NCI-H1105 treated with DMSO at 0.1 percent for 48 hours (cell line): ENCODE measurements around the gene PLA2G4E.

ENCODE experiments used
- DNase-seq: peaks from one replicate; lab custom pipeline; 2025; lab: John Stamatoyannopoulos, UW

The PLA2G4E gene

GRCh38 chr15:41933771-41934170, 87.1 kb downstream of the PLA2G4E start:
- DNase-seq: no peak

- DNase-seq: no peak
These were observed 87.5 kb downstream of the PLA2G4E start for GRCh38 chr15:41933326-41933725.

DNA sequence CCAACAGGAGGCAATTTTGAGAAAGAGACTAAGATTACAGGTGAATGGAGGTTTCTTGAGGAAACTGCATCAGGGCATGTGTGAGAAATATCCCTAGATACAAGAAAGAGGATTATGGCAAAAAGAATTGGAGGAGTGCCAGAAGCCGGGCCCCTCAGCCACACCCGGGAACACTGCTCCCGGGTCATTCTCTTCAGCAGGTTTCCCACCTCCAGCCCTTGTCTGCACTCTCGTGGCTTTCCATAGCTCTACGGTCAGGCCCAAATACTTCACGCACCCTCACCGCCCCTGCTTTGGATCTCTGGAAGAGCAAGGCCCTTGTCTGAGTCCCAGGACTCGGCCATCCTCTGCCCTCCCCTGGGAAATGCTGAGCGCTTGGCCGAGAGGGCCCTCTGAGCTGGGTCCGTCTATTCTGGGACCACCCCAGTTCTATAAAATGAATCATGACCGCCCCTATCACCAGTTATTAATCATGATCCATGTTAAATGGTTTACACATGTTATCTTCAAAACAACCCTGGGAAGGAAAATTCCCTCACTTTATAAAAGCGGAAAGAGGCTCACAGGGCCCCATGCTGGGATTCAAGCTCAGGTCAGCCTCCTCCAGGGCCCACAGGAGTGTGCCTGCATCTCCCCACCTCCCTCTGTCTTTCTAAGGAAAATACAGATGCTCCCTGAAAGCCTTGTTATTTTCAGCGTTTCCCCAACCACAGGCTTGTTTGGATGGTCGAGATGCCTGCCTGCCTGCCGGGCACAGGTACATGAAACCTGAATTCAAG, 88.1 kb downstream of the PLA2G4E start:
- no peak for DNase-seq

GRCh38 chr15:41932101-41932500, 88.7 kb downstream of the PLA2G4E start:
- DNase-seq: no peak
